Mucosa of descending colon (tissue), 3 donors: ENCODE data around the gene SETD2. TPM values are rescaled to one million over a fixed set of nuclear protein-coding genes. Genes with fewer than 3 reads are reported as not detected.
"Not testable (repeated sequence)": the region's sequence is repeated elsewhere in the genome, so short reads cannot be mapped to it uniquely, and the experiment has no call there.

Experiments used
- ATAC-seq: fragments of 200-7000 bp; cut with Tn5 transposase; one replicate; pipeline ENCODE4 v1.9.1; 2020; ENCODE audit warnings: mild to moderate bottlenecking, moderate library complexity
- DNase-seq, 3 donors: peaks; one replicate each; pipeline ENCODE4 v3.0.0-alpha.2; 2020
- H3K36me3 ChIP-seq: fragments of 200-600 bp; one replicate; pipeline ENCODE4 v1.8.0; 2021; ENCODE audit warnings: low read depth, mild to moderate bottlenecking
- H3K4me1 ChIP-seq: fragments of 200-600 bp; one replicate; pipeline ENCODE4 v1.8.0; 2021; ENCODE audit warnings: low read depth, mild to moderate bottlenecking
- H3K4me3 ChIP-seq: fragments of 200-600 bp; one replicate; pipeline ENCODE4 v1.8.0; 2021; ENCODE audit warnings: mild to moderate bottlenecking
- H3K9me3 ChIP-seq: fragments of 200-600 bp; one replicate; pipeline ENCODE4 v1.8.0; 2021; ENCODE audit warnings: mild to moderate bottlenecking
- CTCF ChIP-seq: fragments of 200-600 bp; IDR thresholded peaks from one replicate; pipeline ENCODE4 v1.8.0; 2022; ENCODE audit warnings: antibody characterized with exemption, mild to moderate bottlenecking
- intact Hi-C, 2 donors: fragments of 100-400 bp; cut with DNase I in 1 of 2; cut with micrococcal nuclease in 1 of 2; formaldehyde crosslinking; loops; one replicate each; pipeline versions ENCODE4 v1.11.0 to v1.11.1; 2022; cut with DNase I, micrococcal nuclease
- total RNA-seq, 3 donors: library from RNA; stranded (reverse); fragmentation: NEBNext Ultra II Directional in 2 of 3; extraction: Animal tissue kit (Norgen Biotek cat#: 25700) in 2 of 3; gene quantifications; one replicate each; pipeline versions ENCODE4 v1.2.1 to v1.2.4, GENCODE V29; 2021 to 2023
- donor health status: DM: no; HTN: no; CAD: no; lungs with moderate emphysema.
- donor health status: DM: no; HTN: no; CAD: no.
- donor health status: DM: no; HTN: yes; CAD: no.

SETD2 gene
- total RNA-seq, 3 donors from 2014 or later = 41.5 to 71.1 (median 50.4) TPM

GRCh38 chr3:47036145-47036544 lies 127.8 kb downstream of the SETD2 start:
- intact Hi-C loops = no loop called here
- no peak for TF ChIP-seq CTCF
- ATAC-seq (no peak), DNase-seq (no peak)
- Histone ChIP-seq H3K4me1 (peaks cover 31% of the 10 kb centered on the region), H3K36me3 (no peaks in the 10 kb centered on the region), H3K9me3 (no peaks in the 10 kb centered on the region), H3K4me3 (no peak overlapping the region)

- no peaks in the 10 kb centered on the region for H3K9me3 ChIP-seq
- no peak for TF ChIP-seq CTCF
- H3K4me3 ChIP-seq = no peak overlapping the region
- intact Hi-C loops = no loop called here
- ATAC-seq (peak; percentile 19), DNase-seq (no peak)
- peaks cover 31% of the 10 kb centered on the region for H3K4me1 ChIP-seq
- H3K36me3 ChIP-seq = no peaks in the 10 kb centered on the region
These were observed 128.3 kb downstream of the SETD2 start for GRCh38 chr3:47035645-47036044.

- H3K4me1 ChIP-seq = peaks cover 31% of the 10 kb centered on the region
- H3K9me3 ChIP-seq = no peaks in the 10 kb centered on the region
- no peaks in the 10 kb centered on the region for H3K36me3 ChIP-seq
- TF ChIP-seq CTCF = no peak
- ATAC-seq (peak; percentile 75), DNase-seq (no peak)
- intact Hi-C loops = no loop called here
- H3K4me3 ChIP-seq = no peak overlapping the region
These were observed 128.9 kb downstream of the SETD2 start for GRCh38 chr3:47034868-47035489.

GRCh38 chr3:47031041-47031440 lies 132.9 kb downstream of the SETD2 start:
- H3K36me3 ChIP-seq, intact Hi-C loops: not testable (repeated sequence)

GRCh38 chr3:47028667-47029066 lies 135.2 kb downstream of the SETD2 start:
- Histone ChIP-seq H3K9me3 (no peaks in the 10 kb centered on the region), H3K4me1 (peaks cover 12% of the 10 kb centered on the region), H3K4me3 (no peak overlapping the region), H3K36me3 (no peaks in the 10 kb centered on the region)
- no peak for DNase-seq
- no peak for ATAC-seq
- TF ChIP-seq CTCF = no peak
- intact Hi-C loops = no loop called here

More at GRCh38 chr3:47031041-47031440, 132.9 kb downstream of the SETD2 start:
- ATAC-seq, H3K9me3 ChIP-seq, H3K4me3 ChIP-seq, DNase-seq: not testable (repeated sequence)
- peaks cover 28% of the 10 kb centered on the region for H3K4me1 ChIP-seq

- TF ChIP-seq CTCF = no peak
- Histone ChIP-seq H3K36me3 (no peaks in the 10 kb centered on the region), H3K4me3 (no peak overlapping the region), H3K4me1 (peaks cover 7% of the 10 kb centered on the region), H3K9me3 (no peaks in the 10 kb centered on the region)
- ATAC-seq (no peak), DNase-seq (no peak)
- intact Hi-C loops = no loop called here
These were observed 135.8 kb downstream of the SETD2 start for GRCh38 chr3:47028146-47028545.

- H3K36me3 ChIP-seq, intact Hi-C loops, DNase-seq, H3K9me3 ChIP-seq, H3K4me1 ChIP-seq, ATAC-seq, H3K4me3 ChIP-seq: not testable (repeated sequence)
These were observed 137.5 kb downstream of the SETD2 start for GRCh38 chr3:47026432-47026831.
